Retinal pigment epithelial cell (primary cell): ENCODE data around the gene CTTNBP2NL.
"Not testable (repeated sequence)": the region's sequence is repeated elsewhere in the genome, so short reads cannot be mapped to it uniquely, and the experiment has no call there.

ENCODE experiments used
- DNase-seq: peaks from one replicate; pipeline ENCODE4 v3.0.0-alpha.2; 2010; ENCODE audit warnings: low read depth
- H3K4me3 ChIP-seq: 2 replicates; pipeline ENCODE4 v1.5.1; 2011; ENCODE audit warnings: mild to moderate bottlenecking, low read length, control low read depth, moderate library complexity
- TF ChIP-seq, protein P1 (sequence below): conservative IDR thresholded peaks from 2 replicates; pipeline ENCODE4 v1.5.1; 2011; ENCODE audit warnings: low read depth, low read length, control low read depth, inconsistent platforms

The CTTNBP2NL gene

DNA sequence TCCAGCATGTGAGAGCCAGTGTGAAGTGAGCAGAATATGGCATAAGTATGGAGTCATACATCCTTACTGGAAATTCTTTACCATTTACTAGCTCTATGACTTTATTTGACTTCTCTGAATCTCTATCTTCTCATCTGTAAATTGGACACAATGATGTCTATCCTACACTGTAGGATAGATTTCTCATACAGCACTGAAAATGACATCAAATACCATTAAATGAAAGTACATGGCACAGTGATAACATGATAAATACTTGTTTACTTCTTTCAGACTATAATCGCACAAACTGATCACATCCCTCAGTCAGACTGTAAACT is 1.3 kb upstream of the CTTNBP2NL start:
- peak overlapping the region; percentile 11 for H3K4me3 ChIP-seq
- TF ChIP-seq, protein P1, sequence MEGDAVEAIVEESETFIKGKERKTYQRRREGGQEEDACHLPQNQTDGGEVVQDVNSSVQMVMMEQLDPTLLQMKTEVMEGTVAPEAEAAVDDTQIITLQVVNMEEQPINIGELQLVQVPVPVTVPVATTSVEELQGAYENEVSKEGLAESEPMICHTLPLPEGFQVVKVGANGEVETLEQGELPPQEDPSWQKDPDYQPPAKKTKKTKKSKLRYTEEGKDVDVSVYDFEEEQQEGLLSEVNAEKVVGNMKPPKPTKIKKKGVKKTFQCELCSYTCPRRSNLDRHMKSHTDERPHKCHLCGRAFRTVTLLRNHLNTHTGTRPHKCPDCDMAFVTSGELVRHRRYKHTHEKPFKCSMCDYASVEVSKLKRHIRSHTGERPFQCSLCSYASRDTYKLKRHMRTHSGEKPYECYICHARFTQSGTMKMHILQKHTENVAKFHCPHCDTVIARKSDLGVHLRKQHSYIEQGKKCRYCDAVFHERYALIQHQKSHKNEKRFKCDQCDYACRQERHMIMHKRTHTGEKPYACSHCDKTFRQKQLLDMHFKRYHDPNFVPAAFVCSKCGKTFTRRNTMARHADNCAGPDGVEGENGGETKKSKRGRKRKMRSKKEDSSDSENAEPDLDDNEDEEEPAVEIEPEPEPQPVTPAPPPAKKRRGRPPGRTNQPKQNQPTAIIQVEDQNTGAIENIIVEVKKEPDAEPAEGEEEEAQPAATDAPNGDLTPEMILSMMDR = no peak
- no peak for DNase-seq

DNA sequence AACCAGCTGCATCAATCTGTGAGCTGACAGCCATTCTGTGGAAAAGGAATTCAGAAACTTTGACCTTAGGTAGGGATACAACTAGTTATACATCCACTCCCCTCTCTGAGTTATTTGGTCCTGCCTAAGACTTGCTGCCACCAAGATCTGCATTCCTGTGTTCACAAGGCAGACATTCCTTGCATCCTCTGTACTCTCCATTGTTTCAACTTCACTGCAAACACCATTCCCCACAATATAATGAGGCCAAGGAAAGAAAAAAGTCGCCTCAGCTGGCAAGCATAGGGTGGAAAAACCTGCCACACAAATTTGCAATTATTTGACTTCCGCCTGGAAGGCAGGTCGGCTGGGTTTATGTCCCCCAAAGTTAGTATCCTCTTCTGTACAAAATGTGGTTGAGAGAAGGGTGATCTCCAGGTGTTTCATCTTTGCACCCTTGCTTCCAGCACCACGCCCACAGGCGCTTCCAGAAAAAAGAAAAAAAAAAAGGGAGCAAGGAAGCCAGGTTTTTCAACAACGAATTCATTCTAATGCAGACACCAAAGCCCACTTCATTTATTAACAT is 676 bp upstream of the CTTNBP2NL start:
- peak overlapping the region; percentile 100 for H3K4me3 ChIP-seq
- peak; percentile 43 for DNase-seq
- TF ChIP-seq, protein P1 = no peak

DNA sequence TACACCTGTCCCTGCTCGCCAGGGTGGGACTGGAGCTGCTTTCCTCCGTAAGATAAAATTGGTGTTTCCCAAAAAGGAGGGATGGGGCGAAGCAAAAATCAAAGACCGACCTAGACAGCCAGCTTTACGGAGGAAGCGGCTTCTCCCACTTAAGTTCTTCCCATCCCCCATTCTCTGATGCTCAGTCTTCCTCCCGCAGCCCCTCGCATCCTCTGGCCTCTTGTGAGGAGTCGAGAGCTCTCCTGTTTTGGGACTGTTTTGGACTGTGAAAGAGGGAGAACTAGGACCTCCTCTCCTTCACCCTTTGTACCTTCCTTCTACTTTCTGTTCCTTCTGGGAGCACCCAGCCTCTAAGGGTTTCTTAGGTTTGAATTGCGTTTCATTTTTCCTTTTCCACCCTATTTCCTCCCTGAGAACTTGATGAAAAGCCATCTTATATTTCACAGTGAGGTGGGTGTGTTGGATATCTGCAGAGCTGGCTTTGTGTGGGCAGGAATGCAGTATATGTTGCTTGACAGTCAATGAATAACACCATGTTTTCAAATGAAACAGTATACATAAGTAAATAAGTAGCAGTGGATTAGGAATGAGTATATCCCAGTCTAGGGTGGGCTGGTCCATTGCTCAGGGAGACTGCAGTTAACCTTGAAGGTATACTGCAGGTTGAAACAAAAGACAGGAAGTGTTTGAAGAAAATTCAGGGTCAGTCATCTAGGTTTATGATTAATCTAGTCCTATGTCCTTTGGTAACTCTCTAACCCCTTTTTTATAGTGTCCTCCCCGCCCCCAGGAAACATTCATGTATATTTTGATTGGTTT is 848 bp downstream of the CTTNBP2NL start:
- TF ChIP-seq, protein P1 = no peak
- H3K4me3 ChIP-seq = peak overlapping the region; percentile 100
- DNase-seq = no peak

DNA sequence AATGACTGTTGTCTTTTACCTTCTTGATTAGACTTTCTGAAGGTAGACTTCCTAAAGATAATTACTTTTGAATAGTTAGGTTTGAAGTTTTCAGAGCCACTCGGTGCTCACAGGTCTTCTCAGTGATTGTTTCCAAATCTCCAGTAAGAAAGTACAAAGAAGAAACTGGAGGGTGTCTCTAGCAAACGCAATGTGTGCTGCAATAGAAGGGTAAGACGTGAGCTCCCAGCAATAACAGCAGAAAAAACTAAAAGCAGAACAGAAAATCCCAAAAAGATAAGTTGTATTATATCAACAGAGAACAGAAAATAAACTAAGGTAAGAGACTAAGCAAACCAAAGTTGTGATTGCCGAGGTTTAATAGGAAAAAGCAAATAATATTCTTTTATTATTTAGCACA is 1.8 kb downstream of the CTTNBP2NL start:
- peak overlapping the region; percentile 100 for H3K4me3 ChIP-seq
- no peak for DNase-seq
- TF ChIP-seq, protein P1 = no peak

DNA sequence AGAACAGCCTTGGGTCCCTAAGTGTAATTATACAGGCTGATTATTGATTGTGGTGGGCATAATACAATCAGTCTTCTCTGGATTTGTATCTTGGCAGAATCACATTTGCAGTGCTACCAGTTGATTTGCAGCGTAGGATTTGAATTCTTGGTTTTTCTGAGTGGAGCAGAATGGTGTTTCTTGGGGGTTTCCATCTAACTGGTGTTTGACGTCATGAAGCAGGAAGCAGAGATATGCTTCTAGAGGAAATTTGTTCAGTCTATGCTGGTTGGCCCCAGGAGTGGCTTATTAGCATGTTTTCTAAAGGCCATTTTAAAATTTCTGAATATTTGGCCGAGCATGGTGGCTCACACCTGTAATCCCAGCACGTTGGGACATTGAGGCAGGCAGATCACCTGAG is 3.4 kb downstream of the CTTNBP2NL start:
- H3K4me3 ChIP-seq = no peak overlapping the region
- DNase-seq = no peak
- TF ChIP-seq, protein P1 = no peak

DNA sequence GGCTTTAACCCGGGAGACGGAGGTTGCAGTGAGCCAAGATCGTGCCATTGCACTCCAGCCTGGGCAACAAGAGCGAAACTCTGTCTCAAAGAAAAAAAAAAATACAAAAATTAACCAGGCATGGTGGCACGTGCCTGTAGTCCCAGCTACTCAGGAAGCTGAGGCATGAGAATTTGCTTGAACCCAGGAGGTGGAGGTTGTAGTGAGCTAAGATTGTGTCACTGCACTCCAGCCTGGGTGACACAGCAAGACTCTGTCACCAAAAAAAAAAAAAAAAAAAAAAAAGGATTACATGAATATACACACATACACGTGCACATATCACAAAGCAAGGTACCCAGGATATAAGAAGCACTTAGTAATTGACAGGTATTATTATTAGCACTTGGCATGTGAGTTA is 4.7 kb downstream of the CTTNBP2NL start:
- DNase-seq, H3K4me3 ChIP-seq: not testable (repeated sequence)

DNA sequence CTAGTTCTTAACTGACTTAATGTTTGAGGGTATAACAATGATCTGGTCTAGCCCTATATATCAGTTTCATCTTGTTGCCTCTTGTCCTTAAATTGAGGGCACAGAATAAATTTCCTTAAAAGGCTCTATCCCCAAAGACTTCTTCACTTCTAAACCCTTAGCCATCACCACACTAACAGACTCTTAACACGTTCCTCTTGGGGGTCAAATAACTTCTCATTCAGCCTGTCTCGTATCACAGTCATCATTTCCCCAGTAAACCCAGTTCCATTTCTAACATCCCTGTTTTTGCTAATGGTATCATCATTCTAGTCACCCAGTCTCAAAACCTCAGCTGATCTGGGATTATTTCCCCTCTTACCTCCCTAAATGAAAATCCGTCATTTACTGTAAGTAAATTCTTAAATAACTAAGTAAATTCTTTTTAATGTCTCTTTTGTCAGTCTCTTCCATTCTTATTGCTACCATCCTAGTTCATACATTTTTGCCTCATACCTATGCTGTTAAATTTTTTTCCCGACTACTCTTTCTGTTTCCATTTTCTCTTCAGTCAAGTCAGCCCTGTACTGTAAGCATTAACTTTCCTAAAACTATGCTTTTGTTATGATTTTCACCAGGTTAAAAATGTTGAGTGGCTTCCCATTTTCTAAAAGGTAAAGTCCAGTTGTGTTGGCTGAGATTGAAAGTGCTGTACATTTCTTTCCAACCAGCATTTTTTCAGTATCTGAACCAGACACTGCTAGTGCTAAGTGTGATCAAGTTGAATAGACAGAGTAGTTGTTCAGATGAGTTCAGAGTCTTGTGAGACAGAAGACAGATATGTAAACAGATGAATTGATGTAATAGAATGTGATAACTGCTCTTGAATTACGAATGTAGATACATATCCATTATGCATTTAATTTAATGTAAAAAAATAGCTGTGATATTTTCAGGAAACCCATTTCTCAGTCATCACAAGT is 6.9 kb downstream of the CTTNBP2NL start:
- H3K4me3 ChIP-seq = no peak overlapping the region
- TF ChIP-seq, protein P1 = no peak
- no peak for DNase-seq
